NT2/D1 (cell line): Measurements from ENCODE around the gene EIF4G1.

Experiments used
- SUZ12 ChIP-seq: IDR thresholded peaks from 2 replicates; pipeline ENCODE4 v1.6.1; 2011; ENCODE audit not compliant: insufficient read length, insufficient read depth; ENCODE audit errors: extremely low read depth
- ZNF274 ChIP-seq: IDR thresholded peaks from 2 replicates; pipeline ENCODE4 v1.6.1; 2011; ENCODE audit warnings: mild to moderate bottlenecking, low read depth, low read length

DNA sequence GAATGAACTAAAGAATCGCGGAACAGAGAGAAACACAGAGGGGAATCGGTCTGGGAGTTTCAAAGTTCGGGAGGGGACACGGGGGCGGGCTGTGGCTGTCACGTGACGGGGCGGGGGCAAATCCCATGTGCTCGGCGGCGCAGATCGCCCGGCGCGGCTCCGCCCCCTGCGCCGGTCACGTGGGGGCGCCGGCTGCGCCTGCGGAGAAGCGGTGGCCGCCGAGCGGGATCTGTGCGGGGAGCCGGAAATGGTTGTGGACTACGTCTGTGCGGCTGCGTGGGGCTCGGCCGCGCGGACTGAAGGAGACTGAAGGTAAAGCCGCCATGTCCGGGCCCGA lies at the start of gene EIF4G1:
- no peak for TF ChIP-seq ZNF274
- TF ChIP-seq SUZ12: no peak
